AG09319 (cell line): Measurements from ENCODE around the gene GPX2.
"Not testable (repeated sequence)": the region's sequence is repeated elsewhere in the genome, so short reads cannot be mapped to it uniquely, and the experiment has no call there.

Experiments used
- DNase-seq: peaks from one replicate; pipeline ENCODE4 v3.0.0-alpha.2; 2010; ENCODE audit warnings: low read depth; ENCODE audit errors: extremely low read depth
- TF ChIP-seq, protein P1 (sequence below): IDR thresholded peaks from 2 replicates; pipeline ENCODE4 v1.5.1; 2011; ENCODE audit warnings: low read depth, mild to moderate bottlenecking, inconsistent platforms, low read length, moderate library complexity

Gene GPX2

DNA sequence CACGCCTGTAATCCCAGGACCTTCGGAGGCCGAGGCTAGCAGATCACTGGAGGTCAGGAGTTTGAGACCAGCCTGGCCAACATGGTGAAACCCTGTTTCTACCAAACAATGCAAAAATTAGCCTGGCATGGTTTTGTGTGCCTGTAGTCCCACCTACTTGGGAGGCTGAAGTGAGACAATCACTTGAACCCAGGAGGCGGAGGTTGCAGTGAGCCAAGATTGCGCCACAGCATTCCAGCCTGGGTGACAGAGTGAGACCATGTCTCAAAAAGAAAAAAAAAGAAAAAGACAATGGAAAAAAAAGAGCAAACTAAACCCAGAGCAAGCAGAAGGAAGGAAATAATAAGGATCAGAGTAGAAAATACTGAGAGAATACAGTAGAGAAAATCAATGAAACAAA lies 22.9 kb downstream of the GPX2 start:
- TF ChIP-seq, protein P1, sequence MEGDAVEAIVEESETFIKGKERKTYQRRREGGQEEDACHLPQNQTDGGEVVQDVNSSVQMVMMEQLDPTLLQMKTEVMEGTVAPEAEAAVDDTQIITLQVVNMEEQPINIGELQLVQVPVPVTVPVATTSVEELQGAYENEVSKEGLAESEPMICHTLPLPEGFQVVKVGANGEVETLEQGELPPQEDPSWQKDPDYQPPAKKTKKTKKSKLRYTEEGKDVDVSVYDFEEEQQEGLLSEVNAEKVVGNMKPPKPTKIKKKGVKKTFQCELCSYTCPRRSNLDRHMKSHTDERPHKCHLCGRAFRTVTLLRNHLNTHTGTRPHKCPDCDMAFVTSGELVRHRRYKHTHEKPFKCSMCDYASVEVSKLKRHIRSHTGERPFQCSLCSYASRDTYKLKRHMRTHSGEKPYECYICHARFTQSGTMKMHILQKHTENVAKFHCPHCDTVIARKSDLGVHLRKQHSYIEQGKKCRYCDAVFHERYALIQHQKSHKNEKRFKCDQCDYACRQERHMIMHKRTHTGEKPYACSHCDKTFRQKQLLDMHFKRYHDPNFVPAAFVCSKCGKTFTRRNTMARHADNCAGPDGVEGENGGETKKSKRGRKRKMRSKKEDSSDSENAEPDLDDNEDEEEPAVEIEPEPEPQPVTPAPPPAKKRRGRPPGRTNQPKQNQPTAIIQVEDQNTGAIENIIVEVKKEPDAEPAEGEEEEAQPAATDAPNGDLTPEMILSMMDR, result no peak
- DNase-seq, result no peak

DNA sequence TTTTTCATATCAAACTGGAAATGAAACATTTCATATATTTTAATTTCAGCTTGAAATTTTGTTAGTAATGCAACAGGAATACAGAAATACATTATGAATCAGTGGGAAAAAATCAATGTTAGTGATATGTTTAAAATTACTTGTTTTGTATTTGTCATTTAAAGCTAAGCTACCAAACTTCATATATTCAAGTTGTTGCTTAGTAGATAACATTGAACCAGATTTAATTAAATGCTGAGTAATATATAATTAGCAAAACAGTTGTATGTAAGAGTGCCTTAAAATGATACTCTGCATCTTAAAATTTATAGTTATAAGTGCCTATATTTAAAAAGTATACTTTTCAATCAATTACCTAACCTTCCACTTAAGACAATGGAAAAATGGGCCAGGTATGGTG lies 23.3 kb downstream of the GPX2 start:
- DNase-seq, result no peak
- TF ChIP-seq, protein P1, result no peak

DNA sequence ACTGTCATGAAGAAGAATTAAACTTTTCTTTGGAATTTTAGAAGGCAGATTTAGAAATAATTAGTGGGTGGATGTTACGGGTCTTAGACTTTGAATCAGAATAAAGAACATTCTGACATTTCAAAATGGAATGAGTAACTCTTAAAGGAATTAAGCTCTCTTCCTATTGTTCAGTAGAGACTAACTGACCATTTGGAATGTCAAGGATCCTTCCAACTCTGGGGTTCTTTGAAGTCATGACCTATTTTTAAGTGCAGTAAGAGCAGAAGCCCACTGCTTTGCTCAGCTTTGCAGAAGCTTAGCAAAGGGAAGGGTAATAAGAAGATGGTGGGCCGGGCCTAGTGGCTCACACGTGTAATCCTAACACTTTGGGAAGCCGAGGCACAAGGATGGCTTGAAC lies 24.3 kb downstream of the GPX2 start:
- DNase-seq, result no peak
- TF ChIP-seq, protein P1, result no peak

DNA sequence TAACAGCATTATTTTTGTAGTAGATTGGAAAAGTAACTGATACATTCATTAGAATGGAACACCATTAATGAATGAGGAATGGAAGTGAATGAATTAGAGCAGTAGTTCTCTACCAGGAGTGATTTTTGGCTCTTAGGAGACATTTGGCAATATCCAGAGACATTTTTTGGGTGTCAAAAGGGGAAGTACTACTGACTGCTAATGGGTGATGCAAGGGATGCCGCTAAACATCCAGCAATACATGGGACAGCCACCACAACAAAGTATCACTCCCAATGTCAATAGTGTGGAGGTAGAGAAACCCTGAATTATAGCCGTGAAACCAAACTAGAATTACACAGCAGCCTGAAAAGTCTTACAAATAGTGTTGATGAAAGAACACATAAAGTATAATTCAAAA lies 26.7 kb downstream of the GPX2 start:
- TF ChIP-seq, protein P1, result no peak
- DNase-seq, result no peak

DNA sequence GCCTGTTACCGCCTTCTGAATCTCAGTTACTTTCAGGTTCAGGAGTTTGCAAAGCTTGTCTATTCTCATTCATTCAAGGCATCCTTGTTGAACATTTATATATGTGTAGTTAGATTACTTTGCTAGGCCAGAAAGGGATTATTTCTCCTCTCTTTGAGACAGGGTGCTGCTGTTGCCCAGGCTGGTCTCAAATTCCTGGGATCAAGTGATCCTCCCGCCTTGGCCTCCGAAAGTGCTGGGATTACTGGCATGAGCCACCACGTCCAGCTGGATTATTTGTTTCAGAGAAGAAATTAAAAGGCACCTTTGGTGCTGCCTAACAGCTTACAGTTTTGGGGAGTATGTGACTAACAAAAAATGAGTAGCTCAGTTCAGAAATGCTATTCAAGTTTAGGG lies 27.5 kb downstream of the GPX2 start:
- DNase-seq, result no peak

DNA sequence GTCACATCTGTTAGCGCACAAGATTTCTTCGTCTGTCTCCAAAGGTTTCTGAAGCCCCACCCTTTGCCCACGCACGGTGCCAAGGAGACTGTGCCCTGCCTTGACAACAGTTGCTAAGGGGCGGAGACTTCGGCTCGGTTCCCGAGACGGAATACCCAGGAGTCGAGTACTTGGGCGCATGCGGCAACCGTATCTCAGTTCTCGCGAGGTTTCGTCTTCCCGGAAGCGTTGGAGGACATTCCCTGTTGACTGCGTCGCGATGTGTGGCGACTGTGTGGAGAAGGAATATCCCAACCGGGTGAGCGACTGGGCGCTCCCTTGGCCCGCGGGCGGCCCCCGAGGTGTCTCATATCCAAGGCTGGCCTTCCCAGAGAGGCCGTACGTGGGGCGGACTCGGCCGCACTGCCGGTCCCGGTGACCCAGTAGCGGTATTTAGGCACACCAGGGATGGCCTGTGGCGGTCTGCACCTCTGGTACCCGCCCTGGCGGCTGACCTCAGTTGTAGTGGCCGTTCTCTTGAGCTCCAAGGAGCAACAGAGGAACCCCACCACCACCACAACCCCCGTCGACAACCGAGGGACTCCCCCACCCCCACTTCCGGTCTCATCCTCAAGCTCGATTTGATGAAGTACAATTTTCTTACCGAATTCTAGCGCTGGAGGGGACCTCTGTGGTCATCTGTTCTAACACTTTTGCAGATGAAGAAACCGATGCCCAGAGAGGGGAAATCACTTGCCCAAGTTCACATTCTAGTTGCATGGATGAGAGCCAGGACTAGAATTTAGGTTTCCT lies 28.1 kb downstream of the GPX2 start, which contains the start of gene CHURC1:
CHURC1 (plus strand) TSS at position 219 of the 792 bp plus-strand sequence; CDS start at position 260, 41 bp downstream.
- peak; percentile 96 for DNase-seq
- TF ChIP-seq, protein P1, result no peak

More for the DNA sequence above, 27.5 kb downstream of the GPX2 start:
- TF ChIP-seq, protein P1, result no peak

DNA sequence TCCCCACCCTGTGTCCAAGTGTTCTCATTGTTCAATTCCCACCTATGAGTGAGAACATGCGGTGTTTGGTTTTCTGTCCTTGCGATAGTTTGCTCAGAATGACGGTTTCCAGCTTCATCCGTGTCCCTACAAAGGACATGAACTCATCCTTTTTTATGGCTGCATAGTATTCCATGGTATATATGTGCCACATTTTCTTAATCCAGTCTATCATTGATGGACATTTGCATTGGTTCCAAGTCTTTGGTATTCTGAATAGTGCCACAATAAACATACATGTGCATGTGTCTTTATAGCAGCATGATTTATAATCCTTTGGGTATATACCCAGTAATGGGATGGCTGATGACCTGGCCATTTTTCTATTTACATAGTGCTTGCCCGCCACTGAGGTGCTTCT lies 29.1 kb downstream of the GPX2 start:
- not testable (repeated sequence) for DNase-seq

DNA sequence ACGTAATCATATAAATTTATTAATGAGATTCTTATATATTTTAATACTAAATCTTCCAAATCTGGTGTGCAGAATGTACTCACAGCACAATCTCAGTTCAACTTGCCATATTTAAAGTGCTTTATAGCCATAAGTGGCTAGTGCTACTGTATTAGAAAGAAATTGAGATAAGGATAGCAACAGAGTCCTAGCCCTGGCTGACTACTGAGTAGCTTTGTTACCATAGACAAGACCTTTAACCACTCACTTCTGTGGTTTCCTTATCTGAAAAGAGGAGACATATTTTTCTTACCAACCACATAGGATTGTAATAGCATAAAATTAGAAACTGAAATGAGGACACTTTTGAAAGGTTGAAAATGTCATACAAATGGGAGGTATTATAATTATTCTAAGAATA lies 30.3 kb downstream of the GPX2 start:
- no peak for DNase-seq
- TF ChIP-seq, protein P1, result no peak
